ENCODE data around the gene SNHG17.
"Not testable (repeated sequence)": the region's sequence is repeated elsewhere in the genome, so short reads cannot be mapped to it uniquely, and the experiment has no call there.

SNHG17 gene

GRCh38 chr20:38420388-38421085 lies 14.6 kb downstream of the SNHG17 start:
- no peak for DNase-seq (ENCODE audit: low read depth)

GRCh38 chr20:38418509-38419204 lies 16.5 kb downstream of the SNHG17 start:
- DNase-seq (ENCODE audit: low read depth): no peak

- no peak for DNase-seq (ENCODE audit: low read depth)
Measured at GRCh38 chr20:38414769-38415450, 20.2 kb downstream of the SNHG17 start.

GRCh38 chr20:38412877-38413577 lies 22.1 kb downstream of the SNHG17 start:
- DNase-seq (ENCODE audit: low read depth): no peak

- not testable (repeated sequence) for DNase-seq (ENCODE audit: low read depth)
Measured at GRCh38 chr20:38407822-38408221, 27.3 kb downstream of the SNHG17 start.

GRCh38 chr20:38407321-38407720 lies 27.8 kb downstream of the SNHG17 start:
- DNase-seq (ENCODE audit: low read depth): no peak

GRCh38 chr20:38406476-38406875 lies 28.7 kb downstream of the SNHG17 start:
- no peak for DNase-seq (ENCODE audit: low read depth)

- no peak for DNase-seq (ENCODE audit: low read depth)
Measured at GRCh38 chr20:38405132-38405531, 30.0 kb downstream of the SNHG17 start.

- no peak for DNase-seq (ENCODE audit: low read depth)
Measured at GRCh38 chr20:38404016-38404415, 31.1 kb downstream of the SNHG17 start.

GRCh38 chr20:38402816-38403215 lies 32.3 kb downstream of the SNHG17 start:
- no peak for DNase-seq (ENCODE audit: low read depth)

- DNase-seq (ENCODE audit: low read depth): no peak
Measured at GRCh38 chr20:38402089-38402488, 33.0 kb downstream of the SNHG17 start.

- not testable (repeated sequence) for DNase-seq (ENCODE audit: low read depth)
Measured at GRCh38 chr20:38395751-38396395, 39.3 kb downstream of the SNHG17 start.

- no peak for DNase-seq (ENCODE audit: low read depth)
Measured at GRCh38 chr20:38395165-38395564, 40.0 kb downstream of the SNHG17 start.

GRCh38 chr20:38393259-38393658 lies 41.9 kb downstream of the SNHG17 start:
- no peak for DNase-seq (ENCODE audit: low read depth)

- DNase-seq (ENCODE audit: low read depth): no peak
Measured at GRCh38 chr20:38392356-38392755, 42.8 kb downstream of the SNHG17 start.

- no peak for DNase-seq (ENCODE audit: low read depth)
Measured at GRCh38 chr20:38387953-38388352, 47.2 kb downstream of the SNHG17 start.

GRCh38 chr20:38386851-38387250 lies 48.3 kb downstream of the SNHG17 start:
- no peak for DNase-seq (ENCODE audit: low read depth)

- DNase-seq (ENCODE audit: low read depth): no peak
Measured at GRCh38 chr20:38386004-38386403, 49.1 kb downstream of the SNHG17 start.

GRCh38 chr20:38383147-38383546 lies 52.0 kb downstream of the SNHG17 start:
- DNase-seq (ENCODE audit: low read depth): no peak

GRCh38 chr20:38377838-38378237 lies 57.3 kb downstream of the SNHG17 start:
- DNase-seq (ENCODE audit: low read depth): not testable (repeated sequence)

GRCh38 chr20:38377039-38377685 lies 58.0 kb downstream of the SNHG17 start:
- DNase-seq (ENCODE audit: low read depth): no peak

Data from activated T-helper 9 cell treated with anti-CD3 and anti-CD28 coated beads, Interleukin-2, amount 50 U/mL, for 16 hours (primary cell).